Liver (tissue), 9 donors: Measurements from ENCODE around the gene EP300. TPM values are rescaled to one million over a fixed set of nuclear protein-coding genes. Genes with fewer than 3 reads are reported as not detected.
A peak's percentile ranks its signal among the peaks of the same experiment; 100 is the strongest.
"Not testable (repeated sequence)": the region's sequence is repeated elsewhere in the genome, so short reads cannot be mapped to it uniquely, and the experiment has no call there.

Experiments
- DNase-seq: peaks from one replicate; pipeline ENCODE4 v3.0.0-alpha.2; 2017; ENCODE audit warnings: low spot score
- H3K27ac ChIP-seq, 2 donors: one replicate each; pipeline ENCODE4 v1.7.0; 2013; ENCODE audit warnings: inconsistent platforms in 2 of 2, low read length in 2 of 2, control low read depth in 1 of 2, low read depth in 1 of 2, mild to moderate bottlenecking in 1 of 2
- H3K27me3 ChIP-seq, 4 donors: one replicate each; pipeline versions ENCODE4 v1.6.1 to v1.7.0; 2013; ENCODE audit warnings: low read length in 3 of 4, inconsistent platforms in 1 of 4, mild to moderate bottlenecking in 1 of 4, moderate library complexity in 1 of 4; ENCODE audit not compliant: control insufficient read depth in 4 of 4, insufficient read depth in 4 of 4
- H3K36me3 ChIP-seq, 4 donors: one replicate each; pipeline versions ENCODE4 v1.6.1 to v1.7.0; 2013; ENCODE audit warnings: low read length in 3 of 4, mild to moderate bottlenecking in 3 of 4, low read depth in 1 of 4, moderate library complexity in 1 of 4; ENCODE audit not compliant: control insufficient read depth in 4 of 4, insufficient read depth in 3 of 4
- H3K4me1 ChIP-seq, 4 donors: one replicate each; pipeline versions ENCODE4 v1.6.1 to v1.7.0; 2013; ENCODE audit warnings: low read length in 3 of 4, mild to moderate bottlenecking in 3 of 4, moderate library complexity in 1 of 4; ENCODE audit not compliant: control insufficient read depth in 4 of 4, insufficient read depth in 4 of 4
- H3K4me3 ChIP-seq, 3 donors: one replicate each; pipeline versions ENCODE4 v1.6.1 to v1.7.0; 2013; ENCODE audit warnings: low read length in 3 of 3, control low read depth in 1 of 3, low read depth in 1 of 3, mild to moderate bottlenecking in 1 of 3
- H3K9ac ChIP-seq, 2 donors: one replicate each; pipeline ENCODE4 v1.7.0; 2013; ENCODE audit warnings: low read length in 2 of 2, mild to moderate bottlenecking in 2 of 2, moderate library complexity in 2 of 2, control low read depth in 1 of 2, low read depth in 1 of 2
- H3K9me3 ChIP-seq, 4 donors: one replicate each; pipeline versions ENCODE4 v1.6.1 to v1.7.0; 2013; ENCODE audit warnings: low read length in 3 of 4; ENCODE audit not compliant: control insufficient read depth in 4 of 4
- FOXA1 ChIP-seq: IDR thresholded peaks from 2 replicates; pipeline ENCODE4 v1.6.1; 2016; ENCODE audit warnings: antibody characterized with exemption
- FOXA2 ChIP-seq: IDR thresholded peaks from 2 replicates; pipeline ENCODE4 v1.6.1; 2016; ENCODE audit warnings: antibody characterized with exemption
- GABPA ChIP-seq, 2 donors: IDR thresholded peaks in 1 of 2; conservative IDR thresholded peaks in 1 of 2; 2 replicates each; pipeline ENCODE4 v1.6.1; 2016; ENCODE audit warnings: antibody characterized with exemption in 2 of 2, mild to moderate bottlenecking in 1 of 2, moderate library complexity in 1 of 2
- HNF4G ChIP-seq: IDR thresholded peaks from 2 replicates; pipeline ENCODE4 v1.6.1; 2016; ENCODE audit warnings: antibody characterized with exemption
- JUND ChIP-seq, 2 donors: IDR thresholded peaks; 2 replicates each; pipeline ENCODE4 v1.6.1; 2016; ENCODE audit warnings: antibody characterized with exemption in 2 of 2
- MAX ChIP-seq: IDR thresholded peaks from 2 replicates; pipeline ENCODE4 v1.6.1; 2016; ENCODE audit warnings: antibody characterized with exemption
- RAD21 ChIP-seq, 2 donors: IDR thresholded peaks; 2 replicates each; pipeline ENCODE4 v1.6.1; 2016; ENCODE audit warnings: antibody characterized with exemption in 2 of 2, mild to moderate bottlenecking in 2 of 2
- RXRA ChIP-seq, 2 donors: IDR thresholded peaks; 2 replicates each; pipeline ENCODE4 v1.6.1; 2017 to 2018; ENCODE audit warnings: antibody characterized with exemption in 2 of 2, mild to moderate bottlenecking in 1 of 2
- SP1 ChIP-seq: IDR thresholded peaks from 2 replicates; pipeline ENCODE4 v1.6.1; 2018; ENCODE audit warnings: antibody characterized with exemption, mild to moderate bottlenecking
- TAF1 ChIP-seq: conservative IDR thresholded peaks from 2 replicates; pipeline ENCODE4 v1.6.1; 2016; ENCODE audit warnings: antibody characterized with exemption, mild to moderate bottlenecking
- YY1 ChIP-seq: IDR thresholded peaks from 2 replicates; pipeline ENCODE4 v1.6.1; 2016; ENCODE audit warnings: antibody characterized with exemption, mild to moderate bottlenecking
- ZBTB33 ChIP-seq: IDR thresholded peaks from 2 replicates; pipeline ENCODE4 v1.6.1; 2016; ENCODE audit warnings: antibody characterized with exemption
- WGBS: extraction: QIAGEN DNeasy Blood & Tissue Kit; methylation state at CpG from one replicate; pipeline ENCODE4 v1.1.7; 2013; 5-methylcytosine and 5-hydroxymethylcytosine counted together
- polyA plus RNA-seq, 2 donors: library from polyadenylated mRNA; stranded (reverse) in 1 of 2; unstranded in 1 of 2; fragments of 200-250 nt in 1 of 2; fragments of >200 nt in 1 of 2; fragmentation: Nextera tagmentation in 1 of 2; extraction: Ambion mirVana in 1 of 2; gene quantifications; one replicate each; pipeline versions ENCODE4 v1.2.1 to v1.2.3, GENCODE V29; 2013 to 2015
- total RNA-seq, 2 donors: library from RNA; depleted of rRNA; stranded (reverse); fragments of >200 nt; gene quantifications; one replicate each; pipeline ENCODE4 v1.2.3, GENCODE V29; 2014
- TF ChIP-seq, protein P1 (sequence below): fragments of 150-350 bp; IDR thresholded peaks from 2 replicates; pipeline ENCODE4 v1.5.1; 2017; ENCODE audit warnings: improper control_type of control experiment, low read depth, low read length; ENCODE audit not compliant: missing input control
- TF ChIP-seq, protein P2 (sequence below): IDR thresholded peaks from 2 replicates; pipeline ENCODE4 v1.6.1; 2016; ENCODE audit warnings: antibody characterized with exemption
- donor health status: healthy.
- donor health status: healthy.
- donor health status: healthy.
- donor health status: healthy.
- donor health status: healthy.

Gene EP300
- total RNA-seq = 10 to 100 TPM; 52.6 to 95.5 TPM
- polyA plus RNA-seq = 10 to 100 TPM in 1 of 2 donors, 1 to 10 TPM in 1; 6.9 to 11.1 TPM

GRCh38 chr22:41092023-41092817 is at the start of gene EP300:
Gene EP300, plus strand, starts transcription at chr22:41092592. Its CDS starts 413 bp downstream, at chr22:41093005.
- no peaks in the 10 kb centered on the region for H3K9me3 ChIP-seq
- peak within 1 kb of the TSS; percentile 85 to 98 (median 90) for H3K4me3 ChIP-seq
- TF ChIP-seq MAX = no peak
- TF ChIP-seq HNF4G = no peak
- no peak for TF ChIP-seq FOXA2
- no peak for TF ChIP-seq GABPA (IDR thresholded peaks at IDR 0.05 in 1 of 2, conservative IDR thresholded peaks at IDR 0.05 in 1 of 2)
- peak in 1 of 2 donors; percentile 34 for TF ChIP-seq RAD21 (IDR thresholded peaks at IDR 0.05)
- no peak for TF ChIP-seq RXRA (IDR thresholded peaks at IDR 0.05)
- TF ChIP-seq, protein P1, sequence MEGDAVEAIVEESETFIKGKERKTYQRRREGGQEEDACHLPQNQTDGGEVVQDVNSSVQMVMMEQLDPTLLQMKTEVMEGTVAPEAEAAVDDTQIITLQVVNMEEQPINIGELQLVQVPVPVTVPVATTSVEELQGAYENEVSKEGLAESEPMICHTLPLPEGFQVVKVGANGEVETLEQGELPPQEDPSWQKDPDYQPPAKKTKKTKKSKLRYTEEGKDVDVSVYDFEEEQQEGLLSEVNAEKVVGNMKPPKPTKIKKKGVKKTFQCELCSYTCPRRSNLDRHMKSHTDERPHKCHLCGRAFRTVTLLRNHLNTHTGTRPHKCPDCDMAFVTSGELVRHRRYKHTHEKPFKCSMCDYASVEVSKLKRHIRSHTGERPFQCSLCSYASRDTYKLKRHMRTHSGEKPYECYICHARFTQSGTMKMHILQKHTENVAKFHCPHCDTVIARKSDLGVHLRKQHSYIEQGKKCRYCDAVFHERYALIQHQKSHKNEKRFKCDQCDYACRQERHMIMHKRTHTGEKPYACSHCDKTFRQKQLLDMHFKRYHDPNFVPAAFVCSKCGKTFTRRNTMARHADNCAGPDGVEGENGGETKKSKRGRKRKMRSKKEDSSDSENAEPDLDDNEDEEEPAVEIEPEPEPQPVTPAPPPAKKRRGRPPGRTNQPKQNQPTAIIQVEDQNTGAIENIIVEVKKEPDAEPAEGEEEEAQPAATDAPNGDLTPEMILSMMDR = peak; percentile 19
- WGBS = under 1% methylated on average over 112 of the region's 112 CpGs
- H3K27ac ChIP-seq = peak within 1 kb of the TSS; percentile 99 to 100
- peak within 1 kb of the TSS; percentile 91 to 98 for H3K9ac ChIP-seq
- no peaks in the 10 kb centered on the region for H3K27me3 ChIP-seq
- no peaks in the 10 kb centered on the region for H3K36me3 ChIP-seq
- H3K4me1 ChIP-seq = peaks cover 8 to 46% (median 33%) of the 10 kb centered on the region in 4 donors
- peak; percentile 81 for DNase-seq

GRCh38 chr22:41043722-41044121 is 48.7 kb upstream of the EP300 start:
- WGBS = 81% methylated on average over 6 of the region's 6 CpGs
- no peaks in the 10 kb centered on the region for H3K27me3 ChIP-seq
- no peak overlapping the region for H3K4me3 ChIP-seq
- no peak for DNase-seq
- H3K4me1 ChIP-seq = no peaks in the 10 kb centered on the region
- H3K36me3 ChIP-seq = no peaks in the 10 kb centered on the region
- H3K9me3 ChIP-seq = no peaks in the 10 kb centered on the region
- no peak overlapping the region for H3K27ac ChIP-seq
- TF ChIP-seq YY1 (no peak), FOXA2 (no peak)
- H3K9ac ChIP-seq = no peak overlapping the region

- DNase-seq, H3K27me3 ChIP-seq, H3K36me3 ChIP-seq, H3K9ac ChIP-seq, H3K4me3 ChIP-seq, H3K9me3 ChIP-seq, H3K27ac ChIP-seq, H3K4me1 ChIP-seq: not testable (repeated sequence)
- WGBS = 81% methylated on average over 12 of the region's 12 CpGs
Observed at GRCh38 chr22:41045575-41045974, 46.8 kb upstream of the EP300 start.

DNA sequence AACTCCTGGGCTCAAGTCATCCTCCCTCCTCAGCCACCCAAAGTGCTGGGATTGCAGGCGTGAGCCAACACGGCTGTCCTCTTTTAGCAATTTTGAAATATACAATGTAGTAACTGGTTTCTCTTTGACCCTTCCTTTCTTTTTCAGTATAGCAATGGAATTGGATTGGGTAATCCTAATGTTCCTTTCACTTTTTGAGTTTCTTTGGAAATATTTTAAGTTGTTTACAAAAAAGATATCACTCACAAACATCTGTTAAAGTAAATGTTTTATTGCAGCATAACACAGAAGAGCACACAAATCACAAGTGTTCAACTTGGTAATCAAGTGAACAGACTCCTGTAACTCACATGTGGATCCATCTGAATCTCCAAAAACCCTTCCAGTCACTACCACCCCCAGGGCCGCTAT is 44.6 kb upstream of the EP300 start:
- Histone ChIP-seq H3K9me3 (no peaks in the 10 kb centered on the region), H3K4me1 (no peaks in the 10 kb centered on the region), H3K9ac (no peak overlapping the region), H3K36me3 (no peaks in the 10 kb centered on the region), H3K27me3 (no peaks in the 10 kb centered on the region), H3K4me3 (no peak overlapping the region), H3K27ac (no peak overlapping the region)
- no peak for DNase-seq
- TF ChIP-seq YY1 (no peak), RXRA (IDR thresholded peaks at IDR 0.05) (no peak), MAX (no peak), JUND (IDR thresholded peaks at IDR 0.05) (no peak), RAD21 (IDR thresholded peaks at IDR 0.05) (no peak), HNF4G (no peak), ZBTB33 (no peak), SP1 (no peak), FOXA2 (no peak), FOXA1 (no peak), TAF1 (no peak), GABPA (IDR thresholded peaks at IDR 0.05 in 1 of 2, conservative IDR thresholded peaks at IDR 0.05 in 1 of 2) (no peak)
- TF ChIP-seq, protein P1 = no peak
- TF ChIP-seq, protein P2, sequence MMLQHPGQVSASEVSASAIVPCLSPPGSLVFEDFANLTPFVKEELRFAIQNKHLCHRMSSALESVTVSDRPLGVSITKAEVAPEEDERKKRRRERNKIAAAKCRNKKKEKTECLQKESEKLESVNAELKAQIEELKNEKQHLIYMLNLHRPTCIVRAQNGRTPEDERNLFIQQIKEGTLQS = no peak
- 85% methylated on average over 3 of the region's 3 CpGs for WGBS
